HG03342 (cell line): ENCODE measurements around the gene FAM219A.
A peak's percentile ranks its signal among the peaks of the same experiment; 100 is the strongest.
"Not testable (repeated sequence)": the region's sequence is repeated elsewhere in the genome, so short reads cannot be mapped to it uniquely, and the experiment has no call there.

ENCODE experiments used
- ATAC-seq: cut with Tn5 transposase; IDR thresholded peaks from one replicate; pipeline ENCODE4 v1.9.1; 2021; ENCODE audit warnings: mild to moderate bottlenecking, moderate library complexity; ENCODE audit not compliant: unreplicated experiment

FAM219A gene

GRCh38 chr9:34485822-34486221, 27.5 kb upstream of the FAM219A start:
- ATAC-seq, result no peak

- no peak for ATAC-seq
These were observed 26.3 kb upstream of the FAM219A start for GRCh38 chr9:34484678-34485077.

GRCh38 chr9:34482746-34483145, 24.4 kb upstream of the FAM219A start:
- not testable (repeated sequence) for ATAC-seq

GRCh38 chr9:34481620-34482019, 23.2 kb upstream of the FAM219A start:
- not testable (repeated sequence) for ATAC-seq

GRCh38 chr9:34479431-34479866, 21.1 kb upstream of the FAM219A start:
- ATAC-seq, result no peak

- ATAC-seq, result no peak
These were observed 19.2 kb upstream of the FAM219A start for GRCh38 chr9:34477541-34477940.

GRCh38 chr9:34475097-34475496, 16.7 kb upstream of the FAM219A start:
- ATAC-seq, result no peak

- no peak for ATAC-seq
These were observed 7.1 kb upstream of the FAM219A start for GRCh38 chr9:34465468-34465867.

- no peak for ATAC-seq
These were observed 6.2 kb upstream of the FAM219A start for GRCh38 chr9:34464571-34464970.

GRCh38 chr9:34463901-34464232, 5.5 kb upstream of the FAM219A start:
- ATAC-seq, result no peak

- no peak for ATAC-seq
These were observed 4.9 kb upstream of the FAM219A start for GRCh38 chr9:34463098-34463900.

GRCh38 chr9:34459941-34460340, 1.6 kb upstream of the FAM219A start:
- ATAC-seq, result no peak

GRCh38 chr9:34459356-34459755, 986 bp upstream of the FAM219A start:
- no peak for ATAC-seq

- no peak for ATAC-seq
These were observed 580 bp upstream of the FAM219A start for GRCh38 chr9:34458959-34459340.

GRCh38 chr9:34457266-34458012, 931 bp downstream of the FAM219A start:
- no peak for ATAC-seq

GRCh38 chr9:34456746-34457145, 1.6 kb downstream of the FAM219A start:
- ATAC-seq, result no peak

- no peak for ATAC-seq
These were observed 2.2 kb downstream of the FAM219A start for GRCh38 chr9:34456151-34456550.

GRCh38 chr9:34454571-34455065, 3.8 kb downstream of the FAM219A start:
- ATAC-seq, result no peak

GRCh38 chr9:34452568-34452967, 5.8 kb downstream of the FAM219A start:
- no peak for ATAC-seq

GRCh38 chr9:34451545-34451944, 6.8 kb downstream of the FAM219A start:
- ATAC-seq, result peak; percentile 82

- no peak for ATAC-seq
These were observed 7.2 kb downstream of the FAM219A start for GRCh38 chr9:34451135-34451534.

- no peak for ATAC-seq
These were observed 7.7 kb downstream of the FAM219A start for GRCh38 chr9:34450644-34451043.
